Uterus (tissue), 4 donors: Measurements from ENCODE around the gene SP5. TPM values are rescaled to one million over a fixed set of nuclear protein-coding genes. Genes with fewer than 3 reads are reported as not detected.

Source experiments
- DNase-seq, 2 donors: peaks; one replicate each; pipeline ENCODE4 v3.0.0-alpha.2; 2019 to 2020
- H3K27ac ChIP-seq, 2 donors: fragments of 200-600 bp; sonication (generic); 1 replicate in 1 of 2; 2 replicates in 1 of 2; pipeline ENCODE4 v1.5.1; 2016 to 2018
- H3K27me3 ChIP-seq, 2 donors: fragments of 200-600 bp; sonication (generic); one replicate each; pipeline ENCODE4 v1.5.1; 2018 to 2019; ENCODE audit warnings: control low read depth in 1 of 2
- H3K36me3 ChIP-seq, 2 donors: fragments of 200-600 bp; sonication (generic); one replicate each; pipeline ENCODE4 v1.5.1; 2019; ENCODE audit warnings: control low read depth in 1 of 2
- H3K4me1 ChIP-seq, 2 donors: fragments of 200-600 bp; sonication (generic); one replicate each; pipeline ENCODE4 v1.5.1; 2018 to 2019; ENCODE audit warnings: control low read depth in 1 of 2
- H3K4me3 ChIP-seq, 2 donors: fragments of 200-600 bp; sonication (generic); 1 replicate in 1 of 2; 2 replicates in 1 of 2; pipeline ENCODE4 v1.5.1; 2018 to 2019; ENCODE audit warnings: mild to moderate bottlenecking in 1 of 2
- H3K9me3 ChIP-seq, 2 donors: fragments of 200-600 bp; sonication (generic); one replicate each; pipeline ENCODE4 v1.5.1; 2019; ENCODE audit warnings: control low read depth in 1 of 2
- POLR2A ChIP-seq, 2 donors: fragments of 450-650 bp; IDR thresholded peaks; one replicate each; pipeline ENCODE4 v1.6.1; 2016; ENCODE audit warnings: antibody characterized with exemption in 2 of 2, mild to moderate bottlenecking in 1 of 2, moderate library complexity in 1 of 2
- intact Hi-C: fragments of 100-400 bp; cut with DNase I; formaldehyde crosslinking; loops from one replicate; pipeline ENCODE4 v1.15.1; 2023; ENCODE audit warnings: low total_unique reads
- total RNA-seq, 4 donors: library from RNA; depleted of rRNA in 3 of 4; stranded (reverse); fragments of >200 nt in 3 of 4; gene quantifications; one replicate each; pipeline versions ENCODE4 v1.1.0 to v1.2.4, GENCODE V29; 2014 to 2023
- TF ChIP-seq, protein P1 (sequence below), 4 experiments: fragments of 200-600 bp in 2 of 4; fragments of 450-650 bp in 2 of 4; sonication (generic) in 2 of 4; IDR thresholded peaks; one replicate each; pipeline ENCODE4 v1.5.1; 2016 to 2019; ENCODE audit warnings: antibody characterized with exemption in 4 of 4, mild to moderate bottlenecking in 2 of 4, moderate library complexity in 1 of 4
- donor health status: DM: yes; HTN: yes; CAD: no.

Gene SP5
- total RNA-seq, 4 donors from 2014 or later: 0.90 to 4.2 (median 1.0) TPM; not detected in 1

- no peaks in the 10 kb centered on the region for H3K4me1 ChIP-seq
- no peak for DNase-seq
Measured at GRCh38 chr2:170689481-170689880, 25.7 kb upstream of the SP5 start.

DNA sequence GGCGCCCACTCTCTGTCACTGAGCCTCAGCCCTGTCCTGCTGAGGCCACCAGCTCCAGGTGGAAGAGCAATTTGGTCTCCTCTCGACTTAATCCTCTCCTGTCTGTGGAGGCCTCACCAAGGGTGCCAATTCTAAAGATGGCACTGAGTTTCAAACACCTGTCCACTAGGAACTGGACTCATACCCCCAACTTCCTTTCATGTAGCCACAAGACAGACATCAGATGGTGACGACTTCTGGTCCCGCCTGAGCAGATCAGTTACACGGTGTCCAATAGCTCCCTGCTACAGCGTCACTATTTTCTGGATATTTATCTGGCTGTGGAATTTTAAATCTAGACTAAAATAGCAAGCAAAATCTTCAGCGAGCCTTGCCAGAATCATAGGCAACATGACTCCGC, 24.5 kb upstream of the SP5 start:
- H3K9me3 ChIP-seq: no peaks in the 10 kb centered on the region
- intact Hi-C loops: no loop called here
- no peak overlapping the region for H3K4me3 ChIP-seq
- H3K27ac ChIP-seq: no peak overlapping the region
- H3K36me3 ChIP-seq: no peaks in the 10 kb centered on the region
- no peak for DNase-seq
- H3K4me1 ChIP-seq: no peaks in the 10 kb centered on the region
- H3K27me3 ChIP-seq: no peaks in the 10 kb centered on the region
- TF ChIP-seq POLR2A (IDR thresholded peaks at IDR 0.05): no peak
- TF ChIP-seq, protein P1, sequence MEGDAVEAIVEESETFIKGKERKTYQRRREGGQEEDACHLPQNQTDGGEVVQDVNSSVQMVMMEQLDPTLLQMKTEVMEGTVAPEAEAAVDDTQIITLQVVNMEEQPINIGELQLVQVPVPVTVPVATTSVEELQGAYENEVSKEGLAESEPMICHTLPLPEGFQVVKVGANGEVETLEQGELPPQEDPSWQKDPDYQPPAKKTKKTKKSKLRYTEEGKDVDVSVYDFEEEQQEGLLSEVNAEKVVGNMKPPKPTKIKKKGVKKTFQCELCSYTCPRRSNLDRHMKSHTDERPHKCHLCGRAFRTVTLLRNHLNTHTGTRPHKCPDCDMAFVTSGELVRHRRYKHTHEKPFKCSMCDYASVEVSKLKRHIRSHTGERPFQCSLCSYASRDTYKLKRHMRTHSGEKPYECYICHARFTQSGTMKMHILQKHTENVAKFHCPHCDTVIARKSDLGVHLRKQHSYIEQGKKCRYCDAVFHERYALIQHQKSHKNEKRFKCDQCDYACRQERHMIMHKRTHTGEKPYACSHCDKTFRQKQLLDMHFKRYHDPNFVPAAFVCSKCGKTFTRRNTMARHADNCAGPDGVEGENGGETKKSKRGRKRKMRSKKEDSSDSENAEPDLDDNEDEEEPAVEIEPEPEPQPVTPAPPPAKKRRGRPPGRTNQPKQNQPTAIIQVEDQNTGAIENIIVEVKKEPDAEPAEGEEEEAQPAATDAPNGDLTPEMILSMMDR (IDR thresholded peaks at IDR 0.05): no peak

More at GRCh38 chr2:170689481-170689880, 25.7 kb upstream of the SP5 start:
- no peaks in the 10 kb centered on the region for H3K9me3 ChIP-seq
- no peaks in the 10 kb centered on the region for H3K27me3 ChIP-seq
- intact Hi-C loops: no loop called here
- no peak for TF ChIP-seq POLR2A (IDR thresholded peaks at IDR 0.05)
- TF ChIP-seq, protein P1 (IDR thresholded peaks at IDR 0.05): no peak
- H3K36me3 ChIP-seq: no peaks in the 10 kb centered on the region
- no peak overlapping the region for H3K27ac ChIP-seq
- H3K4me3 ChIP-seq: no peak overlapping the region

DNA sequence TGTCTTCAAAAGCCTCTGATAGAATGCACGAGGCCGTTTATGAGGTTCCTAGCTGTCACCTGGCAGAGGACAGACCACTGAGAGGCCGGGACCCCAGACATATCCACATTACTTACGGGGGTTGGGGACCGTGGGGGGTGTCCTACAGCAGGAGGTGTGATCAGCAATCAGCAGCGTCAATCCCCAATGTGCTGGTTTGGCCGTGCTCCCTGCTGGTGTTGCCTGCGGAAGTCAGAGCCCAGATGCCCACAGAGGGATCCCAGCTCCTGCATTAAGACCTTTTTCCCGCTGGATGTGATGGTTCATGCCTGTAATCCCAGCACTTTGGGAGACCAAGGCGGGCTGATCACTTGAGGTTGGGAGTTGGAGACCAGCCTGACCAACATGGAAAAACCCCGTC, 20.8 kb upstream of the SP5 start:
- TF ChIP-seq, protein P1 (IDR thresholded peaks at IDR 0.05): no peak
- no peak for TF ChIP-seq POLR2A (IDR thresholded peaks at IDR 0.05)
- intact Hi-C loops: no loop called here
- no peak for DNase-seq
- no peaks in the 10 kb centered on the region for H3K36me3 ChIP-seq
- H3K9me3 ChIP-seq: no peaks in the 10 kb centered on the region
- H3K27ac ChIP-seq: no peak overlapping the region
- H3K27me3 ChIP-seq: no peaks in the 10 kb centered on the region
- H3K4me1 ChIP-seq: no peaks in the 10 kb centered on the region
- no peak overlapping the region for H3K4me3 ChIP-seq

DNA sequence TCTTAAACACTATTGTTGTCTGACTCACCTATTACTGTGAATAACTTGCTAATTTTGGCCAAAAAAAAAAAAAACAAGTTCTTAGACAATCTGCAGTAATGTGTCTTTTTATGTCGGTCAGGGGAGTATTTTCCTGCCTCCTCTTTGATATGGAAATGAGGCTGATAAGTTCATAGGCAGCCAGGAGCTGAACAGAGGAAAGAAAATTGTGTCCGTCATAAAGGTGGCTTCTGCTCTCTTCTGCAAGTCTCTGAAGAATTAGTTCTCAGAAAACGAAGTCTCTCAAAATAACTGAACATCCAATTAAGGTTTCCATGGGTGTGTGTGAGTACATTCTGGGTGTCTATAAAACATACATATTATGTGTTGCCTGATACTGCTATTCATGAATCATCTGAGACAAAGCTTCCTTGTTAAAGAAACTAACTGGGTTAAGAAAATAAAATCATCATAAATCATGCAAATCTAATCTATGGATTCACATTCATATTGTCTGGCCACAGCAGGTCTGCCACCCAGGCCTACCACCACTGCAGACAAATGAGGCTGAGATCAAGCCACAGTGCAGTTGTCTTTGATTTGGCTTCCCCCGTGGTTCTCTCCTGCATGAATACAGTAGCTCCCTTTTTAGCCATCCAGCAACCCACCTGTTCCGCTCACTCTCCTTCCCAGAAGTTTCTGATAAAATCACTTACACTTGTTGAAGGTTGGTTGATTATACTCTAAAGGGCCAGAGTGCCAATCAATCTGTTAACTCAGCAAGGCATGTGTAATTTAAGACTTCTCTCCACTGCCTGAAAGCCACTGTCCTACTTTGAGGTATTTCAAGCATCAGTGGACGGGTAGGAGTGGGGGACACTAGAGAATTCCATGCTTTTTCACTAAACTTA, 19.4 kb upstream of the SP5 start:
- no peak for TF ChIP-seq POLR2A (IDR thresholded peaks at IDR 0.05)
- TF ChIP-seq, protein P1 (IDR thresholded peaks at IDR 0.05): no peak
- H3K27ac ChIP-seq: no peak overlapping the region
- no peaks in the 10 kb centered on the region for H3K9me3 ChIP-seq
- no peak overlapping the region for H3K4me3 ChIP-seq
- no peak for DNase-seq
- no peaks in the 10 kb centered on the region for H3K27me3 ChIP-seq
- no peaks in the 10 kb centered on the region for H3K36me3 ChIP-seq
- intact Hi-C loops: no loop called here
- no peaks in the 10 kb centered on the region for H3K4me1 ChIP-seq

DNA sequence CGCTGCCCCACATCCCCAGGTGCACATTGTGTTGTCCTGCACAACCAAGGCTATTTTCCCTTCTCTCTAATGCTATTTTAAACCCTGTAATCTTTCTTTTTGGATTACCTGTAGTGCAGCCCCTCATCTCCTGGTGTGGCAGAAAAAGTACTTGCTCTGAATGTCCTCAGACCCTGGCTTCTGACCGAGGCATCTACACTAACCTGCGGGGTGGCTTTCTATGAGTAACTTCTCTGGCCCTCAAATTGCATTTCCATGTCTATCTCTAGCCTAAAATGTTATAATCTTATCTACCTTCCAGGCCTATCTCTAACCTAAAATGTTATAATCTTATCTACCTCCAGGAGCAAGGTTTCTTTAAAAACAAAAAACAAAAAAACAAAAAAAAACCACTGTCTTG, 18.2 kb upstream of the SP5 start:
- H3K36me3 ChIP-seq: no peaks in the 10 kb centered on the region
- DNase-seq: no peak
- H3K27me3 ChIP-seq: no peaks in the 10 kb centered on the region
- no peak overlapping the region for H3K4me3 ChIP-seq
- no peak overlapping the region for H3K27ac ChIP-seq
- no peaks in the 10 kb centered on the region for H3K9me3 ChIP-seq
- H3K4me1 ChIP-seq: no peaks in the 10 kb centered on the region
- intact Hi-C loops: no loop called here
- no peak for TF ChIP-seq POLR2A (IDR thresholded peaks at IDR 0.05)
- TF ChIP-seq, protein P1 (IDR thresholded peaks at IDR 0.05): no peak
